H9 (cell line): ENCODE data around the gene NRG2. TPM values are rescaled to one million over a fixed set of nuclear protein-coding genes. Genes with fewer than 3 reads are reported as not detected.

Experiments used
- DNase-seq: peaks from one replicate; pipeline ENCODE4 v3.0.0-alpha.2; 2017
- H2AFZ ChIP-seq: one replicate; pipeline ENCODE4 v1.6.1; 2013; ENCODE audit warnings: mild to moderate bottlenecking, low read length, control low read depth, moderate library complexity
- H2AK5ac ChIP-seq: 2 replicates; pipeline ENCODE4 v1.6.1; 2013; ENCODE audit warnings: low read length, control low read depth, mixed read lengths; ENCODE audit not compliant: insufficient read length
- H2BK120ac ChIP-seq: one replicate; pipeline ENCODE4 v1.6.1; 2013; ENCODE audit warnings: low read depth, mild to moderate bottlenecking, low read length, control low read depth, inconsistent platforms; ENCODE audit not compliant: poor library complexity, severe bottlenecking
- H2BK12ac ChIP-seq: 2 replicates; pipeline ENCODE4 v1.6.1; 2013; ENCODE audit warnings: low read length, control low read depth, mixed read lengths, low read depth; ENCODE audit not compliant: insufficient read length
- H2BK15ac ChIP-seq: 2 replicates; pipeline ENCODE4 v1.6.1; 2013; ENCODE audit warnings: low read depth, low read length, control low read depth
- H2BK20ac ChIP-seq: one replicate; pipeline ENCODE4 v1.6.1; 2013; ENCODE audit warnings: low read depth, mild to moderate bottlenecking, low read length, control low read depth, inconsistent platforms; ENCODE audit not compliant: poor library complexity, severe bottlenecking
- H2BK5ac ChIP-seq: 2 replicates; pipeline ENCODE4 v1.6.1; 2013; ENCODE audit warnings: low read length, control low read depth, mixed read lengths; ENCODE audit not compliant: insufficient read length
- H3K14ac ChIP-seq: 2 replicates; pipeline ENCODE4 v1.6.1; 2013; ENCODE audit warnings: low read length, control low read depth; ENCODE audit not compliant: insufficient read depth
- H3K18ac ChIP-seq: 2 replicates; pipeline ENCODE4 v1.6.1; 2013; ENCODE audit warnings: low read depth, mild to moderate bottlenecking, mixed read lengths, low read length, control low read depth; ENCODE audit not compliant: insufficient read length
- H3K23ac ChIP-seq: 2 replicates; pipeline ENCODE4 v1.6.1; 2013; ENCODE audit warnings: low read length, control low read depth, mixed read lengths, low read depth; ENCODE audit not compliant: insufficient read length
- H3K23me2 ChIP-seq: 2 replicates; pipeline ENCODE4 v1.6.1; 2013; ENCODE audit warnings: low read depth, mild to moderate bottlenecking, mixed read lengths, low read length, control low read depth; ENCODE audit not compliant: insufficient read length, poor library complexity, severe bottlenecking
- H3K27ac ChIP-seq: 2 replicates; pipeline ENCODE4 v1.5.1; 2013; ENCODE audit warnings: low read length, control low read depth, mixed read lengths, low read depth; ENCODE audit not compliant: insufficient read length
- H3K27me3 ChIP-seq: 2 replicates; pipeline ENCODE4 v1.6.1; 2013; ENCODE audit warnings: low read length, control low read depth, inconsistent platforms; ENCODE audit not compliant: insufficient read depth
- H3K4ac ChIP-seq: 2 replicates; pipeline ENCODE4 v1.6.1; 2013; ENCODE audit warnings: low read depth, mild to moderate bottlenecking, control low read depth, inconsistent platforms, low read length, moderate library complexity
- H3K4me1 ChIP-seq: 2 replicates; pipeline ENCODE4 v1.6.1; 2013; ENCODE audit warnings: low read length, control low read depth, inconsistent platforms; ENCODE audit not compliant: insufficient read depth
- H3K4me2 ChIP-seq: 2 replicates; pipeline ENCODE4 v1.6.1; 2013; ENCODE audit warnings: low read length, control low read depth, mixed read lengths; ENCODE audit not compliant: insufficient read length, insufficient read depth
- H3K56ac ChIP-seq: 2 replicates; pipeline ENCODE4 v1.6.1; 2013; ENCODE audit warnings: low read depth, mild to moderate bottlenecking, mixed read lengths, low read length, control low read depth; ENCODE audit not compliant: insufficient read length
- H3K79me1 ChIP-seq: 2 replicates; pipeline ENCODE4 v1.6.1; 2013; ENCODE audit warnings: low read depth, mild to moderate bottlenecking, moderate library complexity, low read length, control low read depth, inconsistent platforms; ENCODE audit not compliant: insufficient read depth, poor library complexity, severe bottlenecking
- H3K79me2 ChIP-seq: 2 replicates; pipeline ENCODE4 v1.6.1; 2013; ENCODE audit warnings: low read length, control low read depth, inconsistent platforms; ENCODE audit not compliant: insufficient read depth
- H3K9ac ChIP-seq: 2 replicates; pipeline ENCODE4 v1.6.1; 2013; ENCODE audit warnings: low read length, control low read depth, mixed read lengths; ENCODE audit not compliant: insufficient read length; ENCODE audit errors: extremely low read depth
- H3K9me3 ChIP-seq: one replicate; pipeline ENCODE4 v1.6.1; 2013; ENCODE audit warnings: low read depth, low read length, inconsistent platforms; ENCODE audit not compliant: control insufficient read depth
- H3T11ph ChIP-seq: one replicate; pipeline ENCODE4 v1.6.1; 2013; ENCODE audit warnings: mild to moderate bottlenecking, low read length, control low read depth, inconsistent platforms
- H4K20me1 ChIP-seq: one replicate; pipeline ENCODE4 v1.6.1; 2013; ENCODE audit not compliant: control insufficient read depth, insufficient read length, insufficient read depth
- H4K5ac ChIP-seq: 2 replicates; pipeline ENCODE4 v1.6.1; 2013; ENCODE audit warnings: low read depth, mild to moderate bottlenecking, mixed read lengths, low read length, control low read depth; ENCODE audit not compliant: insufficient read length
- H4K8ac ChIP-seq: replicated peaks from 2 replicates; pipeline ENCODE4 v1.6.1; 2013; ENCODE audit warnings: low read length, control low read depth, mixed read lengths, low read depth; ENCODE audit not compliant: insufficient read length
- H4K91ac ChIP-seq: 2 replicates; pipeline ENCODE4 v1.6.1; 2013; ENCODE audit warnings: low read depth, mild to moderate bottlenecking, moderate library complexity, mixed read lengths, low read length, control low read depth; ENCODE audit not compliant: insufficient read length
- H3K27ac Mint-ChIP-seq, 3 experiments: 2 replicates in 2 of 3; 3 replicates in 1 of 3; pipeline ENCODE4 v1.8.0; 2020 to 2021; ENCODE audit warnings: mixed read lengths in 3 of 3, mild to moderate bottlenecking in 1 of 3, moderate library complexity in 1 of 3
- H3K27me3 Mint-ChIP-seq: 2 replicates; pipeline ENCODE4 v1.8.0; 2021; ENCODE audit warnings: low read depth, mild to moderate bottlenecking, moderate library complexity, mixed read lengths
- H3K36me3 Mint-ChIP-seq, 3 experiments: 2 replicates in 2 of 3; 3 replicates in 1 of 3; pipeline ENCODE4 v1.8.0; 2020 to 2021; ENCODE audit warnings: low read depth in 3 of 3, mixed read lengths in 3 of 3; ENCODE audit not compliant: insufficient read depth in 1 of 3
- H3K4me1 Mint-ChIP-seq, 2 experiments: 2 replicates each; pipeline ENCODE4 v1.8.0; 2020; ENCODE audit warnings: mixed read lengths in 2 of 2
- H3K4me3 Mint-ChIP-seq, 2 experiments: 2 replicates in 1 of 2; 3 replicates in 1 of 2; pipeline ENCODE4 v1.8.0; 2020 to 2021; ENCODE audit warnings: mild to moderate bottlenecking in 2 of 2, mixed read lengths in 2 of 2, moderate library complexity in 1 of 2
- H3K9me3 Mint-ChIP-seq, 2 experiments: 2 replicates in 1 of 2; 3 replicates in 1 of 2; pipeline ENCODE4 v1.8.0; 2020; ENCODE audit warnings: mild to moderate bottlenecking in 2 of 2, mixed read lengths in 2 of 2, moderate library complexity in 1 of 2
- WGBS: extraction: QIAGEN DNeasy Blood & Tissue Kit; methylation state at CpG from one replicate; pipeline ENCODE4 v1.1.7; 2013; ENCODE audit warnings: missing lambda C conversion rate, low lambda C conversion rate, mixed read lengths; ENCODE audit not compliant: insufficient read length; ENCODE audit errors: extremely low coverage; 5-methylcytosine and 5-hydroxymethylcytosine counted together
- total RNA-seq: library from RNA; stranded (reverse); gene quantifications from 2 replicates; pipeline ENCODE4 v1.2.1, GENCODE V29; 2021
- TF ChIP-seq, protein P1 (sequence below): fragments of 200-600 bp; sonication (generic); conservative IDR thresholded peaks from 3 replicates; pipeline ENCODE4 v1.8.0; 2021; ENCODE audit warnings: antibody characterized with exemption, mild to moderate bottlenecking

The NRG2 gene
- total RNA-seq, 1 experiment from 2014 or later, result not detected

DNA sequence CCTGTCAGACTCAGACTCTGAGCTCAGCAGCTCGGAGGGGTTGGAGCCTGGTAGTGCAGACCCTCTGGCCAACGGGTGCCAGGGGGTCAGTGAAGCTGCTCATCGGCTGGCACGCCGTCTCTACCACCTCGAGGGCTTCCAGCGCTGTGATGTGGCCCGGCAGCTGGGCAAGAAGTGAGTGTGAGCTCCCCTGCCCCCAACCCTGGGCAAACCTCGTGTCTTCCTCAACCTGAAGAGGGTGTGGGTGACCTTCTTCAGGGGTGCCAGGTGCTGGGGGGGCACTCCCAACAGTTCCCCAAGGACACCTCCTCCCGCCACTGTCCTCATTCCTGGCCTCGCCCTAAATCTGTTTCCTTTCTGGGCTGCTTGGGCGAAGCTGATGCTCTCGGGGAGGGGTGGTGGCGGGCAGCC is 228.9 kb downstream of the NRG2 start:
- no peak overlapping the region for H3K23ac ChIP-seq
- peaks cover 38% of the 10 kb centered on the region for H3K27me3 Mint-ChIP-seq
- H3K4me3 Mint-ChIP-seq, result no peak overlapping the region
- no peak overlapping the region for H2BK20ac ChIP-seq
- no peak overlapping the region for H4K5ac ChIP-seq
- no peak overlapping the region for H2BK120ac ChIP-seq
- no peak overlapping the region for H2BK15ac ChIP-seq
- H3K27ac ChIP-seq, result no peak overlapping the region
- TF ChIP-seq, protein P1, sequence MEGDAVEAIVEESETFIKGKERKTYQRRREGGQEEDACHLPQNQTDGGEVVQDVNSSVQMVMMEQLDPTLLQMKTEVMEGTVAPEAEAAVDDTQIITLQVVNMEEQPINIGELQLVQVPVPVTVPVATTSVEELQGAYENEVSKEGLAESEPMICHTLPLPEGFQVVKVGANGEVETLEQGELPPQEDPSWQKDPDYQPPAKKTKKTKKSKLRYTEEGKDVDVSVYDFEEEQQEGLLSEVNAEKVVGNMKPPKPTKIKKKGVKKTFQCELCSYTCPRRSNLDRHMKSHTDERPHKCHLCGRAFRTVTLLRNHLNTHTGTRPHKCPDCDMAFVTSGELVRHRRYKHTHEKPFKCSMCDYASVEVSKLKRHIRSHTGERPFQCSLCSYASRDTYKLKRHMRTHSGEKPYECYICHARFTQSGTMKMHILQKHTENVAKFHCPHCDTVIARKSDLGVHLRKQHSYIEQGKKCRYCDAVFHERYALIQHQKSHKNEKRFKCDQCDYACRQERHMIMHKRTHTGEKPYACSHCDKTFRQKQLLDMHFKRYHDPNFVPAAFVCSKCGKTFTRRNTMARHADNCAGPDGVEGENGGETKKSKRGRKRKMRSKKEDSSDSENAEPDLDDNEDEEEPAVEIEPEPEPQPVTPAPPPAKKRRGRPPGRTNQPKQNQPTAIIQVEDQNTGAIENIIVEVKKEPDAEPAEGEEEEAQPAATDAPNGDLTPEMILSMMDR, result no peak
- no peak overlapping the region for H4K8ac ChIP-seq
- H2BK5ac ChIP-seq, result no peak overlapping the region
- H3K4me2 ChIP-seq, result no peak overlapping the region
- H3K14ac ChIP-seq, result no peak overlapping the region
- no peak overlapping the region for H3T11ph ChIP-seq
- no CpG with 5 or more reads among the region's 14 CpGs for WGBS
- H3K4me1 ChIP-seq, result no peaks in the 10 kb centered on the region
- H3K79me2 ChIP-seq, result no peaks in the 10 kb centered on the region
- H4K20me1 ChIP-seq, result no peaks in the 10 kb centered on the region
- H3K9me3 Mint-ChIP-seq, result peaks cover 4 to 6% of the 10 kb centered on the region in 2 experiments; a peak in 4 of 5 replicates
- H3K9me3 ChIP-seq, result no peaks in the 10 kb centered on the region
- no peak overlapping the region for H3K27ac Mint-ChIP-seq
- H2BK12ac ChIP-seq, result no peak overlapping the region
- DNase-seq, result no peak
- peaks cover 2 to 4% of the 10 kb centered on the region in 2 experiments; a peak in 1 of 4 replicates for H3K4me1 Mint-ChIP-seq
- no peaks in the 10 kb centered on the region for H3K79me1 ChIP-seq
- H2AK5ac ChIP-seq, result no peak overlapping the region
- H4K91ac ChIP-seq, result no peak overlapping the region
- H3K9ac ChIP-seq, result no peak overlapping the region
- H3K23me2 ChIP-seq, result no peaks in the 10 kb centered on the region
- H3K56ac ChIP-seq, result no peak overlapping the region
- H3K36me3 Mint-ChIP-seq, result peaks cover 0 to 2% (median 0%) of the 10 kb centered on the region in 3 experiments; a peak in 1 of 7 replicates
- no peak overlapping the region for H2AFZ ChIP-seq
- H3K27me3 ChIP-seq, result no peaks in the 10 kb centered on the region
- no peak overlapping the region for H3K18ac ChIP-seq
- no peak overlapping the region for H3K4ac ChIP-seq
